HepG2 (cell line): ENCODE data around the gene FILIP1. TPM values are rescaled to one million over a fixed set of nuclear protein-coding genes. Genes with fewer than 3 reads are reported as not detected.

Source experiments
- ATAC-seq: fragments of 200-7000 bp; cut with Tn5 transposase; 3 replicates; pipeline ENCODE4 v1.9.1; 2020; ENCODE audit warnings: mild to moderate bottlenecking, moderate library complexity
- BruUV-seq: library from RNA; stranded (reverse); fragments of 400-500 nt; replicated peaks from 2 replicates; lab custom pipeline; 2021; lab: Mats Ljungman, UMichigan
- CTCF ChIA-PET: fragments of 300-600 bp; formaldehyde crosslinking; extraction: SDS; loops from one replicate; lab custom pipeline; 2021; ENCODE audit warnings: low total read pairs, inconsistent platforms, low intra/inter-chr PET ratio; lab: Yijun Ruan, JAX
- POLR2A ChIA-PET: fragments of 350-600 bp; sonication (Branson Sonifier 250); formaldehyde crosslinking; loops from one replicate; lab custom pipeline; 2020; ENCODE audit warnings: antibody characterized with exemption, inconsistent platforms; lab: Yijun Ruan, JAX
- DNase-seq: peaks from one replicate; pipeline ENCODE4 v3.0.0-alpha.2; 2015; ENCODE audit warnings: low spot score
- FAIRE-seq: peaks from 3 replicates; lab custom pipeline; 2011; peaks lifted over from hg19 to GRCh38; lab: Jason Lieb, UNC
- H2AFZ ChIP-seq: one replicate; pipeline ENCODE4 v1.6.1; 2011; ENCODE audit warnings: low read length, inconsistent platforms
- H3K27ac ChIP-seq: fragments of 300-600 bp; 3 replicates; pipeline ENCODE4 v1.8.0; 2011; ENCODE audit warnings: mixed run types, mild to moderate bottlenecking, mixed read lengths, low read length, inconsistent platforms; ENCODE audit not compliant: insufficient read depth; ENCODE audit errors: extremely low read length
- H3K27me3 ChIP-seq, 2 experiments: fragments of 200-600 bp in 1 of 2; 2 replicates in 1 of 2; 3 replicates in 1 of 2; pipeline versions ENCODE4 v1.6.0 to v1.8.0; 2011; ENCODE audit warnings: low read length in 2 of 2, mild to moderate bottlenecking in 2 of 2, moderate library complexity in 2 of 2, inconsistent platforms in 1 of 2; ENCODE audit not compliant: insufficient read depth in 2 of 2, control insufficient read depth in 1 of 2
- H3K36me3 ChIP-seq, 2 experiments: fragments of 200-600 bp in 1 of 2; replicated peaks in 1 of 2; 2 replicates in 1 of 2; 3 replicates in 1 of 2; pipeline versions ENCODE4 v1.5.1 to v1.8.0; 2011; ENCODE audit warnings: low read length in 2 of 2, inconsistent platforms in 1 of 2; ENCODE audit not compliant: insufficient read depth in 2 of 2, control insufficient read depth in 1 of 2
- H3K4me1 ChIP-seq: 2 replicates; pipeline ENCODE4 v1.5.1; 2012; ENCODE audit warnings: low read length, inconsistent platforms; ENCODE audit not compliant: insufficient read depth
- H3K4me2 ChIP-seq: 2 replicates; pipeline ENCODE4 v1.6.0; 2011; ENCODE audit warnings: low read depth, low read length, inconsistent platforms
- H3K4me3 ChIP-seq, 3 experiments: fragments of 200-600 bp in 1 of 3; sonication (generic), shearing (Covaris generic) in 1 of 3; replicated peaks in 1 of 3; 2 replicates each; pipeline ENCODE4 v1.5.1; 2011 to 2016; ENCODE audit warnings: low read length in 3 of 3, inconsistent platforms in 2 of 3, low read depth in 2 of 3, mild to moderate bottlenecking in 2 of 3, control low read depth in 1 of 3, mixed read lengths in 1 of 3; ENCODE audit not compliant: insufficient read depth in 1 of 3
- H3K79me2 ChIP-seq: one replicate; pipeline ENCODE4 v1.6.1; 2011; ENCODE audit warnings: low read length, inconsistent platforms; ENCODE audit not compliant: insufficient read depth
- H3K9ac ChIP-seq: 2 replicates; pipeline ENCODE4 v1.6.0; 2011; ENCODE audit warnings: mild to moderate bottlenecking, low read depth, low read length, inconsistent platforms; ENCODE audit not compliant: insufficient read depth
- H3K9me3 ChIP-seq: 2 replicates; pipeline ENCODE4 v1.5.1; 2012; ENCODE audit warnings: mild to moderate bottlenecking, low read length
- H4K20me1 ChIP-seq: 2 replicates; pipeline ENCODE4 v1.6.0; 2011; ENCODE audit warnings: inconsistent platforms, mild to moderate bottlenecking, low read length, moderate library complexity; ENCODE audit not compliant: insufficient read depth
- ARNT ChIP-seq: fragments of 450-650 bp; IDR thresholded peaks from 2 replicates; pipeline ENCODE4 v1.6.1; 2017
- FOXM1 ChIP-seq: sonication (generic); formaldehyde crosslinking; IDR thresholded peaks from 2 replicates; pipeline ENCODE4 v1.5.0; 2020; ENCODE audit warnings: missing genetic modification reagents
- HDAC2 ChIP-seq: sonication (generic); formaldehyde crosslinking; IDR thresholded peaks from 2 replicates; pipeline ENCODE4 v1.4.0; 2020; ENCODE audit warnings: missing genetic modification reagents
- HIC2 ChIP-seq: sonication (generic); formaldehyde crosslinking; IDR thresholded peaks from 2 replicates; pipeline ENCODE4 v1.9.0; 2022; ENCODE audit warnings: low read depth, missing genetic modification reagents
- HNF1B ChIP-seq: sonication (generic); formaldehyde crosslinking; IDR thresholded peaks from 2 replicates; pipeline ENCODE4 v1.5.1; 2020; ENCODE audit warnings: mild to moderate bottlenecking, moderate library complexity, missing genetic modification reagents
- RARG ChIP-seq: sonication (generic); formaldehyde crosslinking; IDR thresholded peaks from 2 replicates; pipeline ENCODE4 v1.4.0; 2020; ENCODE audit warnings: low read depth, mild to moderate bottlenecking, missing genetic modification reagents
- SIN3A ChIP-seq: IDR thresholded peaks from 2 replicates; pipeline ENCODE4 v1.6.1; 2011; ENCODE audit warnings: low read depth, mild to moderate bottlenecking, control low read depth, low read length, borderline replicate concordance
- TSC22D2 ChIP-seq: sonication (generic); formaldehyde crosslinking; IDR thresholded peaks from 2 replicates; pipeline ENCODE4 v1.5.1; 2020; ENCODE audit warnings: missing genetic modification reagents, mild to moderate bottlenecking, borderline replicate concordance
- YEATS4 ChIP-seq: sonication (generic); formaldehyde crosslinking; IDR thresholded peaks from 2 replicates; pipeline ENCODE4 v1.4.0; 2020; ENCODE audit warnings: missing genetic modification reagents, borderline replicate concordance
- ZNF121 ChIP-seq: sonication (generic); formaldehyde crosslinking; IDR thresholded peaks from 2 replicates; pipeline ENCODE4 v1.5.0; 2020; ENCODE audit warnings: mild to moderate bottlenecking, missing genetic modification reagents
- ZNF224 ChIP-seq: sonication (generic); formaldehyde crosslinking; IDR thresholded peaks from 2 replicates; pipeline ENCODE4 v1.5.0; 2020; ENCODE audit warnings: mild to moderate bottlenecking, missing genetic modification reagents
- ZNF24 ChIP-seq: fragments of 450-650 bp; IDR thresholded peaks from 2 replicates; pipeline ENCODE4 v1.6.1; 2017; ENCODE audit warnings: antibody characterized with exemption, mild to moderate bottlenecking
- ZNF34 ChIP-seq: sonication (generic); formaldehyde crosslinking; IDR thresholded peaks from 2 replicates; pipeline ENCODE4 v1.4.0; 2020; ENCODE audit warnings: mild to moderate bottlenecking, missing genetic modification reagents, borderline replicate concordance
- ZNF607 ChIP-seq: sonication (generic); formaldehyde crosslinking; IDR thresholded peaks from 2 replicates; pipeline ENCODE4 v1.5.1; 2020; ENCODE audit warnings: missing genetic modification reagents, mild to moderate bottlenecking, borderline replicate concordance
- ZSCAN22 ChIP-seq: sonication (generic); formaldehyde crosslinking; IDR thresholded peaks from 2 replicates; pipeline ENCODE4 v1.4.0; 2020; ENCODE audit warnings: mild to moderate bottlenecking, missing genetic modification reagents
- ZSCAN5A ChIP-seq: sonication (generic); formaldehyde crosslinking; IDR thresholded peaks from 2 replicates; pipeline ENCODE4 v1.8.0; 2022; ENCODE audit warnings: mild to moderate bottlenecking, missing genetic modification reagents, borderline replicate concordance
- WGBS: methylation state at CpG from one replicate; pipeline ENCODE4 v1.1.6; 2017; ENCODE audit warnings: low lambda C conversion rate; 5-methylcytosine and 5-hydroxymethylcytosine counted together
- in situ Hi-C: cut with HindIII; loops from 2 replicates; pipeline ENCODE4 v1.10.0; 2017; ENCODE audit warnings: low pct_unique_long_range_greater_than_20kb; ENCODE audit not compliant: extremely low pct_ligation_motif_present
- intact Hi-C: fragments of 100-400 bp; cut with micrococcal nuclease; formaldehyde crosslinking; loops from one replicate; pipeline ENCODE4 v1.10.0; 2022; ENCODE audit not compliant: unreplicated experiment
- polyA plus RNA-seq, 8 experiments: library from polyadenylated mRNA; depleted of rRNA in 3 of 8; stranded (reverse) in 7 of 8; unstranded in 1 of 8; fragments of >200 nt; fragmentation: Illumina TruSeq in 4 of 8; extraction: Trizol in 4 of 8; gene quantifications; 2 replicates each; pipeline versions ENCODE4 v1.2.1 to v1.2.3, GENCODE V29; 2011 to 2016; ENCODE audit warnings: low read depth in 4 of 8, missing spikeins in 1 of 8, mixed read lengths in 1 of 8; ENCODE audit not compliant: insufficient read depth in 1 of 8
- total RNA-seq, 5 experiments: library from RNA; depleted of rRNA; stranded (reverse); fragments of >200 nt; fragmentation: Illumina TruSeq; extraction: Trizol; gene quantifications; 2 replicates each; pipeline ENCODE4 v1.2.3, GENCODE V29; 2016; ENCODE audit warnings: low read depth in 1 of 5

The FILIP1 gene
- total and polyA plus RNA-seq, 2 of the 13 experiments (the other 11 are each of a cell fraction or from before 2014, with no cell fraction given), result not detected

GRCh38 chr6:75363304-75363703 lies 130.3 kb downstream of the FILIP1 start (continued):
- TF ChIP-seq HNF1B (CRISPR knock-in tag) (no peak), ZNF224 (CRISPR knock-in tag) (no peak), ZNF121 (CRISPR knock-in tag) (no peak), ZSCAN5A (no peak), TSC22D2 (CRISPR knock-in tag) (no peak), RARG (CRISPR knock-in tag) (no peak), FOXM1 (CRISPR knock-in tag) (no peak), ARNT (no peak), HIC2 (CRISPR knock-in tag) (no peak)

- TF ChIP-seq HDAC2 (CRISPR knock-in tag) (no peak), ZNF607 (CRISPR knock-in tag) (no peak), ZNF24 (no peak), YEATS4 (CRISPR knock-in tag) (no peak), ZSCAN22 (CRISPR knock-in tag) (no peak), ZNF34 (CRISPR knock-in tag) (no peak), SIN3A (no peak)
- TF ChIP-seq, all 625 proteins: peak for 0
- FAIRE-seq, result no peak
- Histone ChIP-seq H4K20me1 (no peaks in the 10 kb centered on the region), H3K4me3 (no peak overlapping the region), H3K36me3 (no peaks in the 10 kb centered on the region), H3K9me3 (no peaks in the 10 kb centered on the region), H2AFZ (no peak overlapping the region), H3K27ac (no peak overlapping the region), H3K9ac (no peak overlapping the region), H3K4me2 (no peak overlapping the region), H3K79me2 (no peaks in the 10 kb centered on the region), H3K4me1 (peaks cover 8% of the 10 kb centered on the region), H3K27me3 (peaks cover 0 to 6% of the 10 kb centered on the region in 2 experiments; a peak in 1 of 5 replicates)
- 92% methylated on average over 4 of the region's 4 CpGs for WGBS
- in situ Hi-C loops, result no loop called here
- no peak for ATAC-seq
- no peak for DNase-seq
- ChIA-PET CTCF (no interaction called here), POLR2A (no interaction called here)
- no TSS peak for BruUV-seq
- intact Hi-C loops, result no loop called here
Observed at GRCh38 chr6:75353644-75354043, 140.0 kb downstream of the FILIP1 start.
